HG02588 (cell line): ENCODE measurements around the gene TRMT44.
A peak's percentile ranks its signal among the peaks of the same experiment; 100 is the strongest.

Experiments
- ATAC-seq: cut with Tn5 transposase; IDR thresholded peaks from one replicate; pipeline ENCODE4 v1.9.1; 2021; ENCODE audit warnings: mild to moderate bottlenecking, moderate library complexity; ENCODE audit not compliant: unreplicated experiment

Gene TRMT44

GRCh38 chr4:8433136-8433535 lies 7.4 kb upstream of the TRMT44 start:
- no peak for ATAC-seq

- ATAC-seq, result no peak
These were observed 6.1 kb upstream of the TRMT44 start for GRCh38 chr4:8434251-8435073.

DNA sequence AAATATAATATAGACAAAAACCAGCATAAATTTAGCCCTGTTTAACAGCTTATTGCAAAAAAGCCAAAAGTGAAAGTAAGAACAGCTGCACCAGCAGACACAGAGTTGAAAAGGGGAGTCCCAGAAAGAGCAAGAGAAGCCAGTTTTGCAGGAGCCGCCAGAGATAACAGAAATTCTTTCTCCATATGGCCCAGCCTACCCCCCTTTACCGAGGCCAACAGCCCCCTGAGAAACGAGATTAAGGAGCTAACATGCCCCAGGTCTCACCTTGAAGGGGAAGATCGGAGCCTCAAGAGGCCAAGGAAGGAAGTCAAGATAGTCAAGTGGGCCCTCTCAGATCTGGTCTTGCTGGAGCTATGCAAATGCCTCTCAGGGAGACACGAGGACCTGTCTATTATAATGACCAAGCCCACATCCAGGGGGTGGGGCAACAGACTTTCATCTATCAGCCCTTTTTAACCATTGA lies 4.9 kb upstream of the TRMT44 start:
- peak; percentile 56 for ATAC-seq

DNA sequence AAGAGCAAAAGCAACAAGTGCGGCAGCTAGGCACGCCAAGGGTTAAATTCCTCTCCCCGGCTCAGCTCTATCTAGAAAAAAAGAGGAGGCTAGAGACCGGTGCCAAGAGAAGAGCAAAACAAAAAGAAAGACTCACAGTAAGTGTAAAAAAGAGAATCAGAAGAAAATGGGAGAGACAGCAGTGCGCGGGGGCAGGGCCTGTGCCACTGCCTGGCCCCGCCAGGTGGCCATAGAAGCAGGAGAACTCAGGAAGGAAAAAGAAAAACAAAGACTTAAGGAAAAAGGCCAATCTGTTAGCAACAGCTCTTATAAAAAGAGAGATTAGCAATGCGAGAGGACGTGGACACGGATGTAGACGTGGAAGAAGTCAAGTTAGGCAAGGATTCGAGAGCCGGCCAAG lies 3.3 kb upstream of the TRMT44 start:
- no peak for ATAC-seq

DNA sequence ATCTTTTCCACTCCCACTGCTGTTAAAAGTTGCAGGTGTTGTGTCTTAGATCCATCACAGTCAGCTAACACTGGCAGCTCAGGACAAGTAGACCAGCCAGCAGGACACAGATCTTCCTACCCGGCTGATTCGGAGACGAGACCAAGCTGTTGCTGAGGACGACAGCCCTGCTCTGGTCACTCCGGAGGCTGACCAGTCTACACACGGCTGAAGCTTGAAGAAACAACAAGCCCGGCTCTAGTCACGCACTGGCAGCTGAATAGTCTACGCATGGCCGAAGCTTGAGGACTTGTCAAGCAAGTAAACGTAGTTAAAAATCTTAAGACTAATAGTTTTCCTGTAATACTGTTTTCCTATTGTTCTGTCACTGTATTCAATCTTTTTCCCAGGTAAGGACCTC lies 1.8 kb upstream of the TRMT44 start:
- ATAC-seq, result no peak

- ATAC-seq, result no peak
These were observed 1.4 kb upstream of the TRMT44 start for GRCh38 chr4:8439168-8439567.

DNA sequence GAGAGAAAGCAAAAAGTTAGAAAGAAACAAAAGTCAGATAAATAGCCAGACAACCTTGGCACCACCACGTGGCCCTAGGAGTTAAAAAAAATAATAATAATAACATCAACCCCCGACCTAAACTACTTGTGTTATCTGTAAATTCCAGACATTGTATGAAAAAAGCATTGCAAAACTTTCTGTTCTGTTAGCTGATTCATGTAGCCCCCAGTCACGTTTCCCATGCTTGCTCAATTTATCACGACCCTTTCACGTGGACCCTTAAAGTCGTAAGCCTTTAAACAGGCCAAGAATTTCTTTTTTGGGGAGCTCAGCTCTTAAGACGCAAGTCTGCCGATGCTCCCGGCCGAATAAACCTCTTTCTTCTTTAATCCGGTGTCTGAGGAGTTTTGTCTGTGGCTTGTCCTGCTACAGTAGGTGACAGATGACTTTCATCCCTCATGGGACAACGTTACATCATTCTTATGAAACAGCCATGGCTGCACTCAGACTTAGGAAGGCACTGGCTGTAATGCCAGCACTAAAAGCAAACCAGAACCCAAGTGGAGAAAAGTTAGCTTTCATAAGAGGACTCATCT lies 574 bp upstream of the TRMT44 start:
- peak; percentile 17 for ATAC-seq

DNA sequence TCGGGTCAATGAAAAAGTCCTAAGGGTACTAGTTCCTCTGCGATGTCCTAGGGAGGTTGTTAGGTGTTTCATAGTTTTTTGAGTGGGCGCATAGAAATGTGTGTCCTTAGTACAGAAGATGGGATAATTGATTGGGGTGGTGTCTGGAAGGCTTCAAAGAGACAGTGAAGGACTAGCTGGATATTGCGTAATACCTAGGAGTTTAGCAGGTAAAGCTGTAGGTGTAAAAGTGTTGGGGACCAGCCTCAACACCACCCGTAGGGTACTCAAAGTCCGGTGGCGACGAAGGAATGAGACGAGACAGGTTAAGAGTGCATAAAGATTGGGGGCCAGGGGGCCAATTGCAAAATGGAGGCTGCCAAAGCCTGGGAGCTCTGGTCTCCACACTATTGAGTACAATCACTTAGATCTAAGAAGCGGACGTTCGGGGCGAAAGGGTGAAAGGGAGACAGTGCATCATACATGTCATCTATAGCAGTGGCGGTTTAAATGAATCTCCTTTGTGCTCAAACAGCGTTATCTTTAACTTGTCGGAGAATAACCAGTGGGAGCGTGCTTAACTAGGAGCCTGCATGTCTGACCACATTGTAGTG lies 1.0 kb downstream of the TRMT44 start:
- ATAC-seq, result no peak

DNA sequence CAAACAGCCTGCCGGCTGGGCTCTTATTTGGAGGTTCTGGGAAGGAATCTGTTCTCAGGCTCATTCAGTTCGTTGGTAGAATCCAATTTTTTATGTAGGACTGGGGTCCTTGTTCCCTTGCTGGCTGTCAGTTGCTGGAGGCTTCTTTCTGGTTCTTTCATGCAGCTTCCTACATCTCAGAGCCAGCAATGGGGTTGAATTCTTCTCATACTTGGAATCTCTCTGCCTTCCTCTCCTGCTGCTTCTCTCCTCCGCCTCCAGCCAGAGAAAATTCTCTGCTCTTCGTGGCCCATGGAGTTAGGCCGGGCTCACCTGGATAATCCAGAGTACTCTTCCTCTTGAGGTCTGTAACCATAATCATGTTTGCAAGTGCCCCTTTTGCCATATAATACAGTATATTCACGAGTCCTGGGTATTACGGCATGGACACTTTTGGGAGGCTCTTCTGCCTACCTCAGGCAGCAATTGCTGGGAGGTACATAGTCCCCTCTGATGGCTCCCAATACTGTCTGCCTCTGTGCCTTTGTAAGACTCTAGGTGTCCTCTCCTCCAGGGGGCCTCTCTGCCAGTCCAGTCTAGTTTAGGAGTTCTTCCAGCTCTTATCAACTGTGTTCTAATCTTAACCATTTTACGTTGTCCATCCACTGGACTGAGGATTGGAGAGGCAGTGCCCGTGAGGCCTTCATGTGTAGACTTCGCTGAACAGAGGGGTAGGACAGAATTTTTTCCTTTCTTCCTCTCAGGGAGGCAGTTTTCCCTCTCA lies 2.2 kb downstream of the TRMT44 start:
- ATAC-seq, result no peak

GRCh38 chr4:8443801-8444200 lies 3.2 kb downstream of the TRMT44 start:
- no peak for ATAC-seq

DNA sequence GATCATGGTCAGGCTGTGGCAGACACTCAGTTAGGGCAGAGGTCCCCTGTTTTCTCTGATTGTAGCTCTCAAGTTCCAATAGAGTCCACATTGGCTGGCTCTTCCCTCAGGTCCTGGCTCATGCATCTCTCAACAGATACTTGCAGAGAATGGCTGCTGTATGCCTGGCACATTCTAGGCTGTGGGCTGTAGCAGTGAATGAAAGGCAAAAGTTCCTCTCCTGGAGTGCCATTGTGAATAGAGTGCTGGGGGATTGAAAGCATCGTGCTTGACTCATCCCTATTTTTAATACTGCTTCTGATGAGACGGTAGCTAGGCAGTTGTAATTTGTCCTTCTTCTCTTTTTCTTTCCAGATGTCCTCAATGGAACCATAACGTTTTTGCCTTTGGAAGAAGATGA lies 5.5 kb downstream of the TRMT44 start:
- ATAC-seq, result no peak

DNA sequence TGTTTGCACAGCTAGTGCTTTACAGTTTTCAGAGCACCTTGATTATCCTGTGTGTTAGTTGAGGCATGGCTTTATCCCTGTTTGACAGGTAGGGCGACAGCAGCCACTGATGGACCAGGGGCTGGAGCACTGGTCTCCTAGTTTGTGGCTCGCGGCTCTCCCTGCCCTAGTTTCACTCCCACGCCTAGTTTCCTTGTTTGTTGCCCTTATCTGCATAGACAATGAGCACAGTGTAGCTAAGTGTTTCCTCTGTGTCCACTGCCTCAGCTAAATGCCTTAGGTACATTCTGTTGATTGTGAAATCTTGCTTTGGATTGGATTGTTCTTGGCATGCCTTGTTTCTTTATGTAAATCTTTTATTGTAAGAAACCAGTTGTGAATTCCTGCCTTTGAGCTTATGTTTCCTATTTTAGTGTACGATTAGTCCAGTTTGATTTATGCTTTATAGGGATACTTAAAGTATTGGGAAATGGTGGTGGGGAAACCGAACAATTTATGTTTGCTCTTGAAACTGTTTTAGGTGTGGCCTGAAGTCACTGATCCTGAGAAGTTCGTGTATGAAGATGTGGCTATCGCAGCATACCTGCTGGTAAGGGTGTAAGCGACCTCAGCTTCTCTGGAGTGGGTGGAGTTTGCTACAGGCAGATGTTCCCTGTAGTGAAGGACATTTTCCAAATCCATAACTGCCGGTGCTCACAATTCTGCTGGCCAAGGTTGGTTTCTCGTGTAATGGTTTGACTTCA lies 11.0 kb downstream of the TRMT44 start:
- no peak for ATAC-seq

DNA sequence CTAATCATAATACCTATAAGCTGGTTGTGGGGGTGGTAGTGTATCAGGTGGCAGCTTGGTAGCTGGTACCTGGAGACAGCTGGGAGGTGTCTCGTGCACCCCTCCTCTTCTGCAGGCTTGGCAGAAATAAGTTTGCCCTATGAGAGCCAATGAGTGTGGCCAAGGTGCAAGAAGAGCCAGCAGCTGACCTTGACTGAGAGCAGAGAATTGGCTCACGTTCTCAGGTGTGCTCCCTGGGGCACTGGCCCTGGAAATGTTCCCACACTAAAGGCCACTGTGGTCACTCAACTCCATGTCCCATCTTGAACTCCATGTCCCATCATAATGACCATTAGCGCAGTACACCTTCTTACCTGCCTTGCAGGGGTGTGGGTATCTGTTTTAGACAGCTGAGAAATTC lies 13.4 kb downstream of the TRMT44 start:
- no peak for ATAC-seq

- no peak for ATAC-seq
These were observed 17.2 kb downstream of the TRMT44 start for GRCh38 chr4:8457646-8458252.

GRCh38 chr4:8459867-8460445 lies 19.4 kb downstream of the TRMT44 start:
- no peak for ATAC-seq

DNA sequence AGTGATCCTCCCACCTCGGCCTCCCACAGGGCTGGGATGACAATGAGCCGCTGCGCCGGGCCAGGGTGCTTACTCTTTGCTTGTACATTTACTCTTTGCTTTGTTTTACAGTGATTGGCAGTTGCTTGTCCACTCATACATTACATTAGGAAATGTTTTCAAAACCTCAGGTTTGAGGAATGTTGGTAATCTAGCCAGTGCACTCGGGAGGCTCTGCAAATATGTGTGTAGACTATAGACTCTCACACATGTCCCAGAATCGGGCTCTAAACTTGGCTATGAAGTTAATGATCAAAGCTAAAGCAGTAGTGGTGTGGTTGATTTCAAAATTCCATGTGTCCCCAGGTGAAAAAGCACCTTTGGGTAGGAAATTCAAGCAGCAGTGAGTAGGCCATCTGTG lies 20.5 kb downstream of the TRMT44 start:
- ATAC-seq, result no peak

- ATAC-seq, result no peak
These were observed 21.0 kb downstream of the TRMT44 start for GRCh38 chr4:8461616-8462015.

- no peak for ATAC-seq
These were observed 23.2 kb downstream of the TRMT44 start for GRCh38 chr4:8463811-8464210.

DNA sequence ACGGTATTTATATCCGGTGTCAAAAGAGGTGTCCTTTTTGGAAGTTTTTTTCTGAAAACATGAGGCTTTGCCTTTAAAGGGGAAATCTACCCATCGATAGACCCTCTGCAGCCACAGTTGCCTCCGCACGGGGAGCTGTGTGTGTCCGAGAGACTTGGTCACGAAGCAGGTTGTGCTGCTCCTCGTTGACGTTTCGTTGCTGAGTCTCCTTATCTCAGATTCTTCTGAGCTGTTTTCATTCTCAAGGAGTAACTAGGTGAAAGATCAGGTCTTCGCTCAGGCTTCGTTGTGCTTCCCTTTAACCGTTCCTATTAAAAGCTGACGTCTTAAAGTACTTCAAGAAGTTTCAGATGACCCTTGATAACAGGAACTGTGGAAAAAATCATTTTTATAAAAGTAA lies 23.8 kb downstream of the TRMT44 start:
- ATAC-seq, result no peak
